ENCODE measurements around the gene CACNA1G. TPM values are rescaled to one million over a fixed set of nuclear protein-coding genes. Genes with fewer than 3 reads are reported as not detected.
A peak's percentile ranks its signal among the peaks of the same experiment; 100 is the strongest.

Gene CACNA1G
- total and polyA plus RNA-seq, 9 of the 15 experiments (the other 6 are each of a cell fraction or from before 2014, with no cell fraction given): 0.01 TPM; not detected in 8

DNA sequence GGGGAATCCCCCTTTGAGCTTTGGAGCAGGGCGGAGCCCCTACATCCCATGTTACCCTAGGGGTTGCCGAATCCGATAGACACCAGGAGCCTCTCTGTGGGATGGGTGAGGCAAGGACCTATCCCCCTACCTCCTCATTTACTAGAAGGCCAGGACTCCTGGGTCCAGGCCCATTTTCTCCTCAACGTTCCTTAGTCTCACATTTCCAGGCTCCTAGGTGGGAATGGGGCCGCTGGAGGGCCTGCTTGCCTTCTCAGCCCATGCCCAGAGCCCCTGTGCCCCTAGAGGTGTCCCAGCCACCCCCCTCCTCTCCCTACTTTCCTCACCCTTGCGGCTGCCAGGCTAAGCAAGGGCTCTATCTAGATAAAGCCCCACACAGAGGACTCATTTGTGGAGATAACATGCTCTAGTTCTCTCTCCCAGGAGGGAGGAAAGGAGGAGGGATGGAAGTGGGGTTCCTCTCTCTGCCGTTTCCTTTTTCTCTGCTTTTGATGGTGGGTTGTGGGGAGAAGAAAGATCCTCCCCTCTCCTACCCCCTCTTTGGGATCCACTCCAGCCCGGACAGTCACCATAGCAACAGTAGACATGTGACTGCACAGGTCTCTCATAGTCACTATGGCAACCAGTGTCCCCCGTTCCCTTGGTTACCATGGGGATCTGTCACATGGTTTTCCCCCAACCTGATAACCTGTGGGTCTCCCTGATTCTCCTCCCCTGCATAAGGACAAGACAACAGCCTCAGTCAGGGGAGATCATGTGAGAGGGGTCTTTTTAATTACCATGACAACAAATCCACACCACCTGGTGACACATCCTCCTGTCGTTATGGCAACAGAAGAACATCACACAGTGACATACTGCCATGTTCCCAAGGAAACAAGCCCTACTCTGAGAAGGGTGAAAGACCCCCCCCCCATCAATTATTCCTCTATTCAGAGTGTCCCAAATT is 5.2 kb downstream of the CACNA1G start (continued):
- TF ChIP-seq TCF15 (CRISPR knock-in tag; IDR thresholded peaks at IDR 0.05) (no peak), VEZF1 (CRISPR knock-in tag; IDR thresholded peaks at IDR 0.05) (peak; percentile 20; the same call in 1 of the 2 replicates), MXI1 (IDR thresholded peaks at IDR 0.05; ENCODE audit: low read depth, low read length) (peak; percentile 84), CTCFL (IDR thresholded peaks at IDR 0.05; ENCODE audit: borderline replicate concordance, insufficient read depth, low read depth, low read length, poor library complexity, severe bottlenecking) (no peak), CSDE1 (IDR thresholded peaks at IDR 0.05) (peak in 1 of 2 experiments; percentile 84; a peak in 2 of 4 replicates), ZNF217 (CRISPR knock-in tag; IDR thresholded peaks at IDR 0.05) (no peak), MEIS2 (IDR thresholded peaks at IDR 0.05; ENCODE audit: partially characterized antibody) (no peak), SP1 (CRISPR knock-in tag; IDR thresholded peaks at IDR 0.05) (no peak), RAD51 (IDR thresholded peaks at IDR 0.05; ENCODE audit: borderline replicate concordance, low read depth) (0 out of 2 replicates have a peak, but pooled peaks have one; percentile 32), POLR2A (conservative IDR thresholded peaks at IDR 0.05) (no peak), CREB1 (IDR thresholded peaks at IDR 0.05) (no peak), CREB1 (CRISPR knock-in tag; IDR thresholded peaks at IDR 0.05) (no peak), MAFG (tag; conservative IDR thresholded peaks at IDR 0.05) (no peak), TBP (optimal IDR thresholded peaks at IDR 0.05; ENCODE audit: low read depth, low read length) (no peak)
- TF ChIP-seq, protein P1, sequence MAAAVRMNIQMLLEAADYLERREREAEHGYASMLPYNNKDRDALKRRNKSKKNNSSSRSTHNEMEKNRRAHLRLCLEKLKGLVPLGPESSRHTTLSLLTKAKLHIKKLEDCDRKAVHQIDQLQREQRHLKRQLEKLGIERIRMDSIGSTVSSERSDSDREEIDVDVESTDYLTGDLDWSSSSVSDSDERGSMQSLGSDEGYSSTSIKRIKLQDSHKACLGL (CRISPR knock-in tag; IDR thresholded peaks at IDR 0.05; ENCODE audit: borderline replicate concordance, poor library complexity, severe bottlenecking): no peak
